ENCODE data around the gene MAD1L1.
"Not testable (repeated sequence)": the region's sequence is repeated elsewhere in the genome, so short reads cannot be mapped to it uniquely, and the experiment has no call there.

MAD1L1 gene

DNA sequence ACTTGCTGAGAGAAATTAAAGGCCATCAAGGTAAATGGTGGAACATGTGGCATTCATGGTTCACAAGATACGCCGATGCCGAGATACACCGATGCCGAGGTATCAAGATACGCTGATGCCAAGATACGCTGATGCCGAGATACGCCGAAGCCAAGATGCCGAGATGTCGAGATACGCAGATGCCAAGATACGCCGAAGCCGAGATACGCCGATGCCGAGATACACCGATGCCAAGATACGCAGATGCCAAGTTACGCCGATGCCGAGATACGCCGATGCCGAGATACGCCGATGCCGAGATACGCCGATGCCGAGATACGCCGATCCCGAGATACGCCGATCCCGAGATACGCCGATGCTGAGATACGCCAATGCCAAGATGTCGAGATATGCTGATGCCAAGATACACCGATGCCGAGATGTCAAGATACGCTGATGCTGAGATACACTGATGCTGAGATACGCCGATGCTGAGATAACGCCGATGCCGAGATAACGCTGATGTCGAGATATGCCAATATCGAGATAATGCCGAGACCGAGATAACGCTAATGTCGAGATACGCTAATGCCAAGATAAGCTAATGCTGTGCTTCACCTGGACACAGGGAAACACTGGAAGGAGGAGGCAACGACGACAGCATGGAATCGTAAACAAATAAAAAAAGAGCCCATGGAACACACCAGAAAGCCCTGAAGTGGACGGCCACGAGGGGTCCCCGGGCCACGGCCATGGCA is 172.6 kb downstream of the MAD1L1 start:
- Histone ChIP-seq H3K9ac (ENCODE audit: low read length) (no peak overlapping the region), H3K4me3 (ENCODE audit: low read length) (no peak overlapping the region), H3K27me3 (ENCODE audit: control insufficient read depth, insufficient read depth, low read length) (no peaks in the 10 kb centered on the region), H3K4me1 (ENCODE audit: control insufficient read depth, insufficient read depth, low read length) (no peaks in the 10 kb centered on the region), H3K36me3 (ENCODE audit: control insufficient read depth, insufficient read depth, low read length) (no peaks in the 10 kb centered on the region), H3K27ac (ENCODE audit: low read depth, low read length) (no peak overlapping the region)

GRCh38 chr7:2058246-2058645 is 174.5 kb downstream of the MAD1L1 start:
- H3K36me3 ChIP-seq (ENCODE audit: control insufficient read depth, insufficient read depth, low read length); H3K4me3 ChIP-seq (ENCODE audit: low read length); H3K27me3 ChIP-seq (ENCODE audit: control insufficient read depth, insufficient read depth, low read length); H3K9ac ChIP-seq (ENCODE audit: low read length); H3K27ac ChIP-seq (ENCODE audit: low read depth, low read length); H3K4me1 ChIP-seq (ENCODE audit: control insufficient read depth, insufficient read depth, low read length): not testable (repeated sequence)

DNA sequence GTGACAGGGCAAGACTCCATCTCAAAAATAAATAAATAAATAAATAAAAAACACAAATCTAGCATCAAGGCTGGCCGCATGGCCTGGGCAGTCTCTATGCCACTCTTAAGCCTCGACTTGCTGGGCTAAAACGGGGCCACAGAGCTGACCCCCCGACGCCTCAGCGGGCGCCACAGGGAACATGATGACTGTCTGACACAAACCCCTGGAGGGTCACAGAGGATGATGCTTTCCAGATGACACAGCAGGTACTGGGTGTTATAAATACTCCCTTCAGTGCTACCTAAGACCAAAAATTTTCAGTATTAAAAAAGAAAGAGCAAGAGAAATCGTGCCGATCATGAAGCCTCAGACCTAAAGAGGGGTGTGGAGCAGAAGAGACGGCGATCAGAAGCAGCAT is 176.8 kb downstream of the MAD1L1 start:
- no peaks in the 10 kb centered on the region for H3K4me1 ChIP-seq (ENCODE audit: control insufficient read depth, insufficient read depth, low read length)

GRCh38 chr7:2054927-2055326 is 177.8 kb downstream of the MAD1L1 start:
- no peak overlapping the region for H3K4me3 ChIP-seq (ENCODE audit: low read length)
- H3K27ac ChIP-seq (ENCODE audit: low read depth, low read length) = no peak overlapping the region
- no peak overlapping the region for H3K9ac ChIP-seq (ENCODE audit: low read length)
- no peaks in the 10 kb centered on the region for H3K36me3 ChIP-seq (ENCODE audit: control insufficient read depth, insufficient read depth, low read length)
- no peaks in the 10 kb centered on the region for H3K4me1 ChIP-seq (ENCODE audit: control insufficient read depth, insufficient read depth, low read length)
- no peaks in the 10 kb centered on the region for H3K27me3 ChIP-seq (ENCODE audit: control insufficient read depth, insufficient read depth, low read length)

More for the DNA sequence above, 176.8 kb downstream of the MAD1L1 start:
- Histone ChIP-seq H3K9ac (ENCODE audit: low read length) (no peak overlapping the region), H3K4me3 (ENCODE audit: low read length) (no peak overlapping the region), H3K27me3 (ENCODE audit: control insufficient read depth, insufficient read depth, low read length) (no peaks in the 10 kb centered on the region), H3K36me3 (ENCODE audit: control insufficient read depth, insufficient read depth, low read length) (no peaks in the 10 kb centered on the region), H3K27ac (ENCODE audit: low read depth, low read length) (no peak overlapping the region)

DNA sequence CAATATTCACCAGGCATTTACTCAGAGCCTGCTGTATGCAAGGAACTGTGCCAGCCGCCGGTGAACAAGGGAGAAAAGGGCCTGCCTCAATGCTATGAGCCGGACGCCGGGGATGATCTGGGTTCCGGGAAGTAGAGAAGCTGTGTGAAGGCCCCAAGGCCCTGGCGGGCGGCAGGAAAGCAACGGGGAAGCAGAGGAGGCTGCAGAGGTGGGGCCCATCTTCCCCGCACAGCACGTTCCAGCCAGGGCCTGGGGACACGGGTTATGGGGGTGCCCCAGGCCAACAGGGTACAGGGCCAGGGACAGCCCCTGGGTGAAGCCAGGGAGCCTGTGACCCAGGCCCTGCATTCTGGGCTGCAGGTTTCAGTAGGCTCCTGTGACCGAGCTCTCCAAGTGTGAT is 179.3 kb downstream of the MAD1L1 start:
- H3K9ac ChIP-seq (ENCODE audit: low read length) = no peak overlapping the region

DNA sequence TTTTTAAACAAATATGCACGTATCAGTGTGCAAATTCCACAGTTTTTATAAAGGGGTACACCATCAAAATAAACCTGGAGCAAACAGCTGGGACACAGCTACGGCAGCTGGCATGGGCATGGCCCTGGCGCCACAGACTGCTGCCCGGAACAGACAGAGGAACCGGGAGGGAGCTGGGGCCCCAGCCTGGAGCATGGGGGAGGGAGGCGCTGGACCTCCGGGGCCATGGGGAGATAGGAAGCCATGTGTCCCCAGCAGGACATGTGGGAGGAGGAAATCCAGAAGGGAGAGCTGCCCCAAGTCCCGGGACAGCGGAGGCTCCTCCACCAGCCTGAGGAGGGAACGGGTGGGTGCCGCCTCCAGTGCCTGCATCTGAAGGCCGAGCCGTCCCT is 180.1 kb downstream of the MAD1L1 start:
- H3K27me3 ChIP-seq (ENCODE audit: control insufficient read depth, insufficient read depth, low read length) = no peaks in the 10 kb centered on the region
- no peak overlapping the region for H3K4me3 ChIP-seq (ENCODE audit: low read length)
- no peaks in the 10 kb centered on the region for H3K36me3 ChIP-seq (ENCODE audit: control insufficient read depth, insufficient read depth, low read length)
- H3K9ac ChIP-seq (ENCODE audit: low read length) = no peak overlapping the region
- H3K4me1 ChIP-seq (ENCODE audit: control insufficient read depth, insufficient read depth, low read length) = no peaks in the 10 kb centered on the region
- no peak overlapping the region for H3K27ac ChIP-seq (ENCODE audit: low read depth, low read length)

More for the DNA sequence above, 179.3 kb downstream of the MAD1L1 start:
- no peaks in the 10 kb centered on the region for H3K4me1 ChIP-seq (ENCODE audit: control insufficient read depth, insufficient read depth, low read length)
- no peaks in the 10 kb centered on the region for H3K36me3 ChIP-seq (ENCODE audit: control insufficient read depth, insufficient read depth, low read length)
- no peak overlapping the region for H3K27ac ChIP-seq (ENCODE audit: low read depth, low read length)
- no peak overlapping the region for H3K4me3 ChIP-seq (ENCODE audit: low read length)
- no peaks in the 10 kb centered on the region for H3K27me3 ChIP-seq (ENCODE audit: control insufficient read depth, insufficient read depth, low read length)

DNA sequence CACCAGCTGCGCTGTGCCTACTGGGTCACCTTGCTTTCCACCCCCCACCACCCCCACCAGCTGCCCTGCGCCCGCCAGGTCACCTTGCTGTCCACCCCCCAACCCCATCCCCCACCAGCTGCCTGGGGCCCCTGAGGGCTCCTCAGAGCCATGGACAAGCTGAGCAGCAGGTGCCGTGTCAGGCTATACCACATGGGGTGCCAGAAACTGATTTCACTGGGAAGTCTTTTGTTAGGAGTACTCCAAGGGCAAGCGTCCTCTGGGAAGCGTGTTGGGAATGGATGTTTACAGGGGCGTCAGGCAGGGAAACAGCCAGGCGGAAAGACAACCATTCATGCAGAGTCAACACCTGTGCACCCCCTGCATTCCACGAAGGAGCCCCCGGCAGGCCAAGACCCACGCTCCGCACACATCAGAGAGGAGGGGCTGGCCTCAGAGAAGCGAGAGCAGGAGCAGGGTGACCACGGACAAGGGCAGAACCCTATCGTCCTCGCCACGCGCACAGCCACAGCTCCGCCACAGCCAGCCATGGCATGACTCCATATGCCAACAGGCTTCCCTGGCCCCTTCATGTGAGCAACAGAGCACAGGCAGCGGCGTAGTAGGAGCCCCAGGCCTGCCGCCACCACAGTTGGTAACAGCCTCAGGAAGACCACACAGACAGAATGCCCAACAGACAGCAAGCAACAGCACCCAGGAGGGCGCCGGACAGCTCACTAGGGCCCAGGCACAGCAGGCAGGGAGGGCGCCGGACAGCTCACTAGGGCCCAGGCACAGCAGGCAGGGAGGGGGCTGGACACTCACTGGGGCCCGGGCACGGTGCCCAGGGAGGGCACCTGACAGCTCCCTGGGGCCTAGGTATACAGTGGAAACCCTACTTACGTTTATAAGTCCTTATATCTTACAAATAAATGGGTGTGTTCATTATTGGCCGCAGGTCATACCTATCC is 180.8 kb downstream of the MAD1L1 start:
- no peaks in the 10 kb centered on the region for H3K27me3 ChIP-seq (ENCODE audit: control insufficient read depth, insufficient read depth, low read length)
- no peaks in the 10 kb centered on the region for H3K36me3 ChIP-seq (ENCODE audit: control insufficient read depth, insufficient read depth, low read length)
- no peak overlapping the region for H3K4me3 ChIP-seq (ENCODE audit: low read length)
- no peak overlapping the region for H3K27ac ChIP-seq (ENCODE audit: low read depth, low read length)
- H3K9ac ChIP-seq (ENCODE audit: low read length) = no peak overlapping the region
- no peaks in the 10 kb centered on the region for H3K4me1 ChIP-seq (ENCODE audit: control insufficient read depth, insufficient read depth, low read length)

GRCh38 chr7:2050511-2050866 is 182.3 kb downstream of the MAD1L1 start:
- no peak overlapping the region for H3K9ac ChIP-seq (ENCODE audit: low read length)
- no peaks in the 10 kb centered on the region for H3K27me3 ChIP-seq (ENCODE audit: control insufficient read depth, insufficient read depth, low read length)
- H3K36me3 ChIP-seq (ENCODE audit: control insufficient read depth, insufficient read depth, low read length) = no peaks in the 10 kb centered on the region
- no peak overlapping the region for H3K27ac ChIP-seq (ENCODE audit: low read depth, low read length)
- H3K4me1 ChIP-seq (ENCODE audit: control insufficient read depth, insufficient read depth, low read length) = no peaks in the 10 kb centered on the region
- H3K4me3 ChIP-seq (ENCODE audit: low read length) = no peak overlapping the region

DNA sequence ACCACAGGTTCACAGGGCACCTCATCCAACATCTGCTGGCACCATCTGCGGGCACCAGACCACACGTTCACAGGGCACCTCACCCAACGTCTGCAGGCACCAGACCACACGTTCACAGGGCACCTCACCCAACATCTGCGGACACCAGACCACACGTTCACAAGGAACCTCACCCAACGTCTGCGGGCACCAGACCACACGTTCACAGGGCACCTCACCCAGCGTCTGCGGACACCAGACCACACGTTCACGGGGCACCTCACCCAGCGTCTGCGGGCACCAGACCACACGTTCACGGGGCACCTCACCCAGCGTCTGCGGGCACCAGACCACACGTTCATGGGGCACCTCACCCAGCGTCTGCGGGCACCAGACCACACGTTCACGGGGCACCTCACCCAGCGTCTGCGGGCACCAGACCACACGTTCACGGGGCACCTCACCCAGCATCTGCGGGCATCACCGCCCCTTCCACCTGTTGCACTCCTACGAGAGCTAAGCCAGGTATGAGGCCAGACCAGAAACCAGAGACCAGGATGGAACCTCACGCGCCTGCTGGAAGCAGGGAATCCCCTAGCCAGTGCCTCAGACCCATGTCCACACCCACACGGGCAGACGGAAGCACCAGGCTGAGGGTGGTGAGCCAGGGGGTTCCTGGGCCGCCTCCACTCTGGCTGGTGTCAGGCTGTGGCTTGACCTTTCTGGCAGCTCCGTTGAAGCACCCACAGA is 182.8 kb downstream of the MAD1L1 start:
- no peaks in the 10 kb centered on the region for H3K4me1 ChIP-seq (ENCODE audit: control insufficient read depth, insufficient read depth, low read length)
- H3K9ac ChIP-seq (ENCODE audit: low read length) = no peak overlapping the region
- H3K27me3 ChIP-seq (ENCODE audit: control insufficient read depth, insufficient read depth, low read length) = no peaks in the 10 kb centered on the region
- H3K27ac ChIP-seq (ENCODE audit: low read depth, low read length) = no peak overlapping the region
- no peak overlapping the region for H3K4me3 ChIP-seq (ENCODE audit: low read length)
- no peaks in the 10 kb centered on the region for H3K36me3 ChIP-seq (ENCODE audit: control insufficient read depth, insufficient read depth, low read length)

DNA sequence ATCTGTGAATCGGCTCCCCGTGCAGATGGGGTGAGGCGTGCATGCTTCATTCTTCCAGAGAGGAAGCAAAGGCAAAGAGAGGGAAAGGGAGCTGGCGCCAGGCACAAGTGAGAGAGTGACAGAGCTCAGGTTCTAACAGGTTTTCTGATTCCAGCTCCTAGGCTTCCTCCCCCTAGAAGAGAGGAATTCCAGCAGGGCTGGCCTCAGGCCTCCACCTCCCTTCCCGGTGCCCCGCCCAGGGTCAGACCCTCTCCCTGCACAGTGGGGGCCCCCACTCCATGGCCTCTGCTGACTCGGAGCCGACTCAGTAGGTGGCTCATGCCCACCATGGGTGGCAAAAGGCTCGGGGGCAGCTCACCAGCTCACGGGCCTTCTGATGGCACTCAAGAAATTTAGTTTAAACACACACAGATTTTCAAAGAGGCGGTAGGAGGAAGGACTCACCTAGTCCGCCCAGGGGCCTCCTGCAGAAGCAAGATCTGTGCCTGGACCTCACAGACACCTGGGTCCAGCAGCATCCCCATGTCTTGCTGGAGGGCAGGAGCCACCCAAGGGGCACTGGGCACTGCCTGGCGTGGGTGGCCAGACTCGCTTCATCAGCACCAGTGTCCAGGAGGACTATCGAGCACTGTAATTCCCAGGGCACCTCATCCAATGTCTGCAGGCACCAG is 183.5 kb downstream of the MAD1L1 start:
- Histone ChIP-seq H3K9ac (ENCODE audit: low read length) (no peak overlapping the region), H3K27ac (ENCODE audit: low read depth, low read length) (no peak overlapping the region), H3K4me3 (ENCODE audit: low read length) (no peak overlapping the region), H3K27me3 (ENCODE audit: control insufficient read depth, insufficient read depth, low read length) (no peaks in the 10 kb centered on the region), H3K4me1 (ENCODE audit: control insufficient read depth, insufficient read depth, low read length) (no peaks in the 10 kb centered on the region), H3K36me3 (ENCODE audit: control insufficient read depth, insufficient read depth, low read length) (no peaks in the 10 kb centered on the region)

DNA sequence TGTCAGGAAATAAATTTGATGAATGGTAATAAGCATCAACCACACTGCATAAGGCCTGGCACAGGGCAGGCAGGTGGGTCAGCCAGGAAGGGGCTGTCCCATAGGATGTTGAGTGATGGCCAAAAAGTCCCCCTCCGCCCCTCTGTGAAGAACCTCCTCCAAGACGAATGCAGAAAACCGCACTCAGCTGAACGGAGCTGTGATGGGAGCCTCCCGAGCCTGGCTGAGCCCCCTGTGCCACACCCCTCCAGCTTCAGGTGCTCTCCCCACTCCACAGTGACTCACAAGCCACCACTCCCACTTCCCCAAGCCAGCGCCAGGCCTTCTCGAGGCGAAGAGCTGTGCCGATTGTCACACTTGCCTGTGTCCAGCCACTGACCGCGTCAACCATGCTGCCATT is 184.2 kb downstream of the MAD1L1 start:
- H3K27me3 ChIP-seq (ENCODE audit: control insufficient read depth, insufficient read depth, low read length) = no peaks in the 10 kb centered on the region
- no peak overlapping the region for H3K9ac ChIP-seq (ENCODE audit: low read length)
- H3K4me3 ChIP-seq (ENCODE audit: low read length) = no peak overlapping the region
- no peak overlapping the region for H3K27ac ChIP-seq (ENCODE audit: low read depth, low read length)
- H3K4me1 ChIP-seq (ENCODE audit: control insufficient read depth, insufficient read depth, low read length) = no peaks in the 10 kb centered on the region
- H3K36me3 ChIP-seq (ENCODE audit: control insufficient read depth, insufficient read depth, low read length) = no peaks in the 10 kb centered on the region

- H3K27ac ChIP-seq (ENCODE audit: low read depth, low read length) = no peak overlapping the region
- H3K27me3 ChIP-seq (ENCODE audit: control insufficient read depth, insufficient read depth, low read length) = no peaks in the 10 kb centered on the region
- no peak overlapping the region for H3K4me3 ChIP-seq (ENCODE audit: low read length)
- no peaks in the 10 kb centered on the region for H3K36me3 ChIP-seq (ENCODE audit: control insufficient read depth, insufficient read depth, low read length)
- H3K4me1 ChIP-seq (ENCODE audit: control insufficient read depth, insufficient read depth, low read length) = no peaks in the 10 kb centered on the region
- no peak overlapping the region for H3K9ac ChIP-seq (ENCODE audit: low read length)
These were observed 184.7 kb downstream of the MAD1L1 start for GRCh38 chr7:2048006-2048405.

All from rectal smooth muscle tissue (tissue), 1 donor.